SU-DHL-6 (cell line): Measurements from ENCODE around the gene SPATA32.

ENCODE experiments used
- H2AFZ ChIP-seq: fragments of 200-600 bp; sonication (generic); 2 replicates; pipeline ENCODE4 v1.6.1; 2014; ENCODE audit warnings: low read depth, mild to moderate bottlenecking, moderate library complexity, mixed read lengths, antibody characterized with exemption, low read length; ENCODE audit not compliant: severe bottlenecking
- H3F3A ChIP-seq: fragments of 200-600 bp; shearing (Covaris generic); 2 replicates; pipeline ENCODE4 v1.6.0; 2016; ENCODE audit warnings: antibody characterized with exemption, mild to moderate bottlenecking; ENCODE audit not compliant: insufficient read depth
- H3K27ac ChIP-seq: fragments of 200-600 bp; sonication (generic); 2 replicates; pipeline ENCODE4 v1.5.1; 2016; ENCODE audit warnings: low read depth, mild to moderate bottlenecking, low read length, moderate library complexity, mixed read lengths
- H3K27me3 ChIP-seq: fragments of 200-600 bp; sonication (generic), shearing (Covaris generic); 2 replicates; pipeline ENCODE4 v1.6.0; 2014; ENCODE audit warnings: mild to moderate bottlenecking, low read length
- H3K36me3 ChIP-seq: fragments of 200-600 bp; sonication (generic); 2 replicates; pipeline ENCODE4 v1.6.1; 2014; ENCODE audit warnings: mild to moderate bottlenecking, low read length, mixed read lengths
- H3K4me2 ChIP-seq: fragments of 300-600, 200-600 bp; shearing (Covaris generic), sonication (generic); 2 replicates; pipeline ENCODE4 v1.6.0; 2014; ENCODE audit warnings: low read length, low read depth, mild to moderate bottlenecking; ENCODE audit not compliant: poor library complexity, severe bottlenecking
- H3K4me3 ChIP-seq: fragments of 200-600 bp; sonication (generic); 2 replicates; pipeline ENCODE4 v1.5.1; 2014; ENCODE audit warnings: antibody characterized with exemption, low read length, mild to moderate bottlenecking, mixed read lengths; ENCODE audit not compliant: insufficient read depth, poor library complexity, severe bottlenecking
- H3K79me2 ChIP-seq: fragments of 200-600 bp; sonication (generic); 2 replicates; pipeline ENCODE4 v1.6.1; 2014; ENCODE audit warnings: mild to moderate bottlenecking, low read length, moderate library complexity; ENCODE audit not compliant: insufficient read depth
- H3K9ac ChIP-seq: fragments of 200-600 bp; sonication (generic); 2 replicates; pipeline ENCODE4 v1.7.0; 2014; ENCODE audit warnings: mild to moderate bottlenecking, low read length
- H3K9me2 ChIP-seq: fragments of 200-600 bp; sonication (generic); replicated peaks from 2 replicates; pipeline ENCODE4 v1.6.1; 2014; ENCODE audit warnings: low read length; ENCODE audit not compliant: insufficient read depth
- H3K9me3 ChIP-seq: fragments of 200-600 bp; sonication (generic); 2 replicates; pipeline ENCODE4 v1.6.1; 2014; ENCODE audit warnings: low read length, mixed read lengths; ENCODE audit not compliant: insufficient read depth
- H4K20me1 ChIP-seq: fragments of 200-600 bp; sonication (generic); 2 replicates; pipeline ENCODE4 v1.6.1; 2014; ENCODE audit warnings: low read depth, mild to moderate bottlenecking, antibody characterized with exemption, low read length, moderate library complexity, mixed read lengths
- CTCF ChIP-seq: fragments of 200-600 bp; sonication (generic); IDR thresholded peaks from one replicate; pipeline ENCODE4 v1.5.1; 2017; ENCODE audit warnings: antibody characterized with exemption, mild to moderate bottlenecking, low read length, moderate library complexity; ENCODE audit not compliant: insufficient read depth, poor library complexity, severe bottlenecking
- EZH2phosphoT487 ChIP-seq: fragments of 200-600 bp; sonication (generic), shearing (Covaris generic); conservative IDR thresholded peaks from 2 replicates; pipeline ENCODE4 v1.6.1; 2018; ENCODE audit warnings: mild to moderate bottlenecking, antibody characterized with exemption, low read length, moderate library complexity, mixed read lengths

Gene SPATA32

GRCh38 chr17:45270828-45271418 lies 9.0 kb upstream of the SPATA32 start:
- Histone ChIP-seq H3K79me2 (no peaks in the 10 kb centered on the region), H3K27ac (no peak overlapping the region), H3K27me3 (no peaks in the 10 kb centered on the region), H3K9ac (no peak overlapping the region), H4K20me1 (no peaks in the 10 kb centered on the region), H2AFZ (no peak overlapping the region), H3K9me3 (no peaks in the 10 kb centered on the region), H3K4me3 (no peak overlapping the region), H3F3A (peaks cover 2% of the 10 kb centered on the region; the same call in 1 of the 2 replicates), H3K4me2 (no peak overlapping the region), H3K36me3 (no peaks in the 10 kb centered on the region), H3K9me2 (no peaks in the 10 kb centered on the region)
- TF ChIP-seq EZH2phosphoT487 (no peak), CTCF (peak; percentile 60)

GRCh38 chr17:45269912-45270311 lies 8.0 kb upstream of the SPATA32 start:
- no peak for TF ChIP-seq EZH2phosphoT487
- TF ChIP-seq CTCF = no peak

GRCh38 chr17:45267436-45268055 lies 5.7 kb upstream of the SPATA32 start:
- Histone ChIP-seq H3K27ac (no peak overlapping the region), H3K4me3 (no peak overlapping the region), H3K79me2 (no peaks in the 10 kb centered on the region), H3K36me3 (no peaks in the 10 kb centered on the region), H4K20me1 (no peaks in the 10 kb centered on the region), H3K4me2 (no peak overlapping the region), H3K9me2 (no peaks in the 10 kb centered on the region), H3K9me3 (no peaks in the 10 kb centered on the region), H3K27me3 (no peaks in the 10 kb centered on the region), H3F3A (peaks cover 2% of the 10 kb centered on the region; the same call in 1 of the 2 replicates), H2AFZ (no peak overlapping the region), H3K9ac (no peak overlapping the region)
- TF ChIP-seq CTCF = no peak
- TF ChIP-seq EZH2phosphoT487 = no peak

More at GRCh38 chr17:45269912-45270311, 8.0 kb upstream of the SPATA32 start:
- Histone ChIP-seq H3K9me2 (no peaks in the 10 kb centered on the region), H3K36me3 (no peaks in the 10 kb centered on the region), H3K27ac (no peak overlapping the region), H3K4me3 (no peak overlapping the region), H3K9me3 (no peaks in the 10 kb centered on the region), H4K20me1 (no peaks in the 10 kb centered on the region), H3K79me2 (no peaks in the 10 kb centered on the region), H3K4me2 (no peak overlapping the region), H3K27me3 (no peaks in the 10 kb centered on the region), H2AFZ (no peak overlapping the region), H3K9ac (no peak overlapping the region), H3F3A (peaks cover 2% of the 10 kb centered on the region; the same call in 1 of the 2 replicates)
